HEK293 (cell line): ENCODE measurements around the gene COL13A1.

Experiments
- EGR2 ChIP-seq: fragments of 450-650 bp; formaldehyde crosslinking; IDR thresholded peaks from 2 replicates; pipeline ENCODE4 v1.5.1; 2016; ENCODE audit warnings: low read depth, missing biosample characterization, missing genetic modification characterization
- HOXC10 ChIP-seq: sonication (generic); formaldehyde crosslinking; IDR thresholded peaks from 2 replicates; pipeline ENCODE4 v1.8.1; 2023; ENCODE audit warnings: mild to moderate bottlenecking, missing genetic modification reagents
- MEIS1 ChIP-seq: sonication (generic); formaldehyde crosslinking; IDR thresholded peaks from 2 replicates; pipeline ENCODE4 v1.8.1; 2022; ENCODE audit warnings: missing genetic modification reagents, mild to moderate bottlenecking, borderline replicate concordance
- MZF1 ChIP-seq: fragments of 450-650 bp; formaldehyde crosslinking; IDR thresholded peaks from 2 replicates; pipeline ENCODE4 v1.5.1; 2017; ENCODE audit warnings: missing biosample characterization, missing genetic modification characterization, borderline replicate concordance
- PRDM10 ChIP-seq: fragments of 450-650 bp; formaldehyde crosslinking; IDR thresholded peaks from 2 replicates; pipeline ENCODE4 v1.5.1; 2016; ENCODE audit warnings: missing biosample characterization, missing genetic modification characterization
- ZNF148 ChIP-seq: fragments of 450-650 bp; formaldehyde crosslinking; IDR thresholded peaks from 2 replicates; pipeline ENCODE4 v1.5.0; 2017; ENCODE audit warnings: missing biosample characterization, missing genetic modification characterization, borderline replicate concordance
- ZNF433 ChIP-seq: fragments of 450-650 bp; formaldehyde crosslinking; IDR thresholded peaks from 2 replicates; pipeline ENCODE4 v1.5.1; 2016; ENCODE audit warnings: missing biosample characterization, missing genetic modification characterization, low read depth
- ZNF518A ChIP-seq: fragments of 450-650 bp; formaldehyde crosslinking; conservative IDR thresholded peaks from 2 replicates; pipeline ENCODE4 v1.5.1; 2016; ENCODE audit warnings: low read depth, missing biosample characterization, missing genetic modification characterization
- ZNF629 ChIP-seq: fragments of 450-650 bp; formaldehyde crosslinking; IDR thresholded peaks from 2 replicates; pipeline ENCODE4 v1.5.1; 2017; ENCODE audit warnings: missing biosample characterization, missing genetic modification characterization
- ZNF658 ChIP-seq: fragments of 450-650 bp; formaldehyde crosslinking; IDR thresholded peaks from 2 replicates; pipeline ENCODE4; 2016; ENCODE audit warnings: missing biosample characterization, missing genetic modification characterization
- ZSCAN30 ChIP-seq: fragments of 450-650 bp; IDR thresholded peaks from 2 replicates; pipeline ENCODE4 v1.5.1; 2018; ENCODE audit warnings: missing biosample characterization, mild to moderate bottlenecking, missing genetic modification characterization, moderate library complexity
- ZXDB ChIP-seq: fragments of 450-650 bp; formaldehyde crosslinking; IDR thresholded peaks from 2 replicates; pipeline ENCODE4 v1.5.1; 2016; ENCODE audit warnings: missing biosample characterization, missing genetic modification characterization
- TF ChIP-seq, protein P1 (sequence below): fragments of 450-650 bp; formaldehyde crosslinking; IDR thresholded peaks from 2 replicates; pipeline ENCODE4 v1.5.1; 2016; ENCODE audit warnings: missing biosample characterization, missing genetic modification characterization
- TF ChIP-seq, protein P2 (sequence below): fragments of 450-650 bp; formaldehyde crosslinking; IDR thresholded peaks from 2 replicates; pipeline ENCODE4 v1.5.1; 2016; ENCODE audit warnings: missing biosample characterization, missing genetic modification characterization, borderline replicate concordance
- TF ChIP-seq, protein P3 (sequence below): fragments of 450-650 bp; IDR thresholded peaks from 2 replicates; pipeline ENCODE4 v1.5.1; 2018; ENCODE audit warnings: missing biosample characterization, mild to moderate bottlenecking, missing genetic modification characterization
- TF ChIP-seq, protein P4 (sequence below): fragments of 450-650 bp; formaldehyde crosslinking; IDR thresholded peaks from 2 replicates; pipeline ENCODE4 v1.5.1; 2016; ENCODE audit warnings: missing biosample characterization, missing genetic modification characterization

The COL13A1 gene

DNA sequence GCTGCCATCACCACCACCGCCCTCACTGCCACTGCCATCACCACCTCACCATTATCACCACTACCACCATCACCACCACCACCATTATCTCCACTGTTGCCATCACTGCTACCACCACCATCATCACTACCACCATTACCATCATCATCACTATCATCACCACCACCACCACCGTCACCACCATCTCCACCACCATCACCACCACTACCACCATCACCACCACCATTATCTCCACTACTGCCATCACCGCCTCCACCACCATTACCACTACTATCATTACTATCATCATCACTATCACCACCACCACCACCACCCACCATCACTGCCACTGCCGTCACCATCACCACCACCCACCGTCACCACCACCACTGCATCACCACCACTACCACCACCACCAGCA is 9.9 kb upstream of the COL13A1 start (continued):
- TF ChIP-seq PRDM10 (no peak), EGR2 (tag by site-specific recombination) (peak; percentile 43; the same call in 1 of the 2 replicates), ZNF518A (tag by site-specific recombination) (no peak), ZNF433 (tag by site-specific recombination) (no peak), HOXC10 (CRISPR knock-in tag) (no peak), ZNF148 (tag by site-specific recombination) (no peak), MEIS1 (CRISPR knock-in tag) (no peak), ZNF658 (no peak), ZXDB (tag by site-specific recombination) (no peak), MZF1 (no peak), ZSCAN30 (no peak), ZNF629 (tag by site-specific recombination) (no peak)
- TF ChIP-seq, protein P1, sequence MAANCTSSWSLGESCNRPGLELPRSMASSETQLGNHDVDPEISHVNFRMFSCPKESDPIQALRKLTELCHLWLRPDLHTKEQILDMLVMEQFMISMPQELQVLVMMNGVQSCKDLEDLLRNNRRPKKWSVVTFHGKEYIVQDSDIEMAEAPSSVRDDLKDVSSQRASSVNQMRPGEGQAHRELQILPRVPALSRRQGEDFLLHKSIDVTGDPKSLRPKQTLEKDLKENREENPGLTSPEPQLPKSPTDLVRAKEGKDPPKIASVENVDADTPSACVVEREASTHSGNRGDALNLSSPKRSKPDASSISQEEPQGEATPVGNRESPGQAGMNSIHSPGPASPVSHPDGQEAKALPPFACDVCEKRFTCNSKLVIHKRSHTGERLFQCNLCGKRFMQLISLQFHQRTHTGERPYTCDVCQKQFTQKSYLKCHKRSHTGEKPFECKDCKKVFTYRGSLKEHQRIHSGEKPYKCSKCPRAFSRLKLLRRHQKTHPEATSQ (tag by site-specific recombination) = no peak
- TF ChIP-seq, protein P2, sequence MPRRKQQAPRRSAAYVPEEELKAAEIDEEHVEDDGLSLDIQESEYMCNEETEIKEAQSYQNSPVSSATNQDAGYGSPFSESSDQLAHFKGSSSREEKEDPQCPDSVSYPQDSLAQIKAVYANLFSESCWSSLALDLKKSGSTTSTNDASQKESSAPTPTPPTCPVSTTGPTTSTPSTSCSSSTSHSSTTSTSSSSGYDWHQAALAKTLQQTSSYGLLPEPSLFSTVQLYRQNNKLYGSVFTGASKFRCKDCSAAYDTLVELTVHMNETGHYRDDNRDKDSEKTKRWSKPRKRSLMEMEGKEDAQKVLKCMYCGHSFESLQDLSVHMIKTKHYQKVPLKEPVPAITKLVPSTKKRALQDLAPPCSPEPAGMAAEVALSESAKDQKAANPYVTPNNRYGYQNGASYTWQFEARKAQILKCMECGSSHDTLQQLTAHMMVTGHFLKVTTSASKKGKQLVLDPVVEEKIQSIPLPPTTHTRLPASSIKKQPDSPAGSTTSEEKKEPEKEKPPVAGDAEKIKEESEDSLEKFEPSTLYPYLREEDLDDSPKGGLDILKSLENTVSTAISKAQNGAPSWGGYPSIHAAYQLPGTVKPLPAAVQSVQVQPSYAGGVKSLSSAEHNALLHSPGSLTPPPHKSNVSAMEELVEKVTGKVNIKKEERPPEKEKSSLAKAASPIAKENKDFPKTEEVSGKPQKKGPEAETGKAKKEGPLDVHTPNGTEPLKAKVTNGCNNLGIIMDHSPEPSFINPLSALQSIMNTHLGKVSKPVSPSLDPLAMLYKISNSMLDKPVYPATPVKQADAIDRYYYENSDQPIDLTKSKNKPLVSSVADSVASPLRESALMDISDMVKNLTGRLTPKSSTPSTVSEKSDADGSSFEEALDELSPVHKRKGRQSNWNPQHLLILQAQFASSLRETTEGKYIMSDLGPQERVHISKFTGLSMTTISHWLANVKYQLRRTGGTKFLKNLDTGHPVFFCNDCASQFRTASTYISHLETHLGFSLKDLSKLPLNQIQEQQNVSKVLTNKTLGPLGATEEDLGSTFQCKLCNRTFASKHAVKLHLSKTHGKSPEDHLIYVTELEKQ (tag by site-specific recombination) = no peak
- TF ChIP-seq, protein P3, sequence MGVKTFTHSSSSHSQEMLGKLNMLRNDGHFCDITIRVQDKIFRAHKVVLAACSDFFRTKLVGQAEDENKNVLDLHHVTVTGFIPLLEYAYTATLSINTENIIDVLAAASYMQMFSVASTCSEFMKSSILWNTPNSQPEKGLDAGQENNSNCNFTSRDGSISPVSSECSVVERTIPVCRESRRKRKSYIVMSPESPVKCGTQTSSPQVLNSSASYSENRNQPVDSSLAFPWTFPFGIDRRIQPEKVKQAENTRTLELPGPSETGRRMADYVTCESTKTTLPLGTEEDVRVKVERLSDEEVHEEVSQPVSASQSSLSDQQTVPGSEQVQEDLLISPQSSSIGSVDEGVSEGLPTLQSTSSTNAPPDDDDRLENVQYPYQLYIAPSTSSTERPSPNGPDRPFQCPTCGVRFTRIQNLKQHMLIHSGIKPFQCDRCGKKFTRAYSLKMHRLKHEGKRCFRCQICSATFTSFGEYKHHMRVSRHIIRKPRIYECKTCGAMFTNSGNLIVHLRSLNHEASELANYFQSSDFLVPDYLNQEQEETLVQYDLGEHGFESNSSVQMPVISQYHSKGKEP = no peak
- TF ChIP-seq, protein P4, sequence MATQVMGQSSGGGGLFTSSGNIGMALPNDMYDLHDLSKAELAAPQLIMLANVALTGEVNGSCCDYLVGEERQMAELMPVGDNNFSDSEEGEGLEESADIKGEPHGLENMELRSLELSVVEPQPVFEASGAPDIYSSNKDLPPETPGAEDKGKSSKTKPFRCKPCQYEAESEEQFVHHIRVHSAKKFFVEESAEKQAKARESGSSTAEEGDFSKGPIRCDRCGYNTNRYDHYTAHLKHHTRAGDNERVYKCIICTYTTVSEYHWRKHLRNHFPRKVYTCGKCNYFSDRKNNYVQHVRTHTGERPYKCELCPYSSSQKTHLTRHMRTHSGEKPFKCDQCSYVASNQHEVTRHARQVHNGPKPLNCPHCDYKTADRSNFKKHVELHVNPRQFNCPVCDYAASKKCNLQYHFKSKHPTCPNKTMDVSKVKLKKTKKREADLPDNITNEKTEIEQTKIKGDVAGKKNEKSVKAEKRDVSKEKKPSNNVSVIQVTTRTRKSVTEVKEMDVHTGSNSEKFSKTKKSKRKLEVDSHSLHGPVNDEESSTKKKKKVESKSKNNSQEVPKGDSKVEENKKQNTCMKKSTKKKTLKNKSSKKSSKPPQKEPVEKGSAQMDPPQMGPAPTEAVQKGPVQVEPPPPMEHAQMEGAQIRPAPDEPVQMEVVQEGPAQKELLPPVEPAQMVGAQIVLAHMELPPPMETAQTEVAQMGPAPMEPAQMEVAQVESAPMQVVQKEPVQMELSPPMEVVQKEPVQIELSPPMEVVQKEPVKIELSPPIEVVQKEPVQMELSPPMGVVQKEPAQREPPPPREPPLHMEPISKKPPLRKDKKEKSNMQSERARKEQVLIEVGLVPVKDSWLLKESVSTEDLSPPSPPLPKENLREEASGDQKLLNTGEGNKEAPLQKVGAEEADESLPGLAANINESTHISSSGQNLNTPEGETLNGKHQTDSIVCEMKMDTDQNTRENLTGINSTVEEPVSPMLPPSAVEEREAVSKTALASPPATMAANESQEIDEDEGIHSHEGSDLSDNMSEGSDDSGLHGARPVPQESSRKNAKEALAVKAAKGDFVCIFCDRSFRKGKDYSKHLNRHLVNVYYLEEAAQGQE (tag by site-specific recombination) = no peak
